HG02973 (cell line): ENCODE results near the gene ERBB4.
"Not testable (repeated sequence)": the region's sequence is repeated elsewhere in the genome, so short reads cannot be mapped to it uniquely, and the experiment has no call there.

Experiments
- ATAC-seq: cut with Tn5 transposase; IDR thresholded peaks from one replicate; pipeline ENCODE4 v1.9.1; 2021; ENCODE audit warnings: moderate library complexity; ENCODE audit not compliant: unreplicated experiment

The ERBB4 gene

GRCh38 chr2:211671977-211672376 lies 866.6 kb downstream of the ERBB4 start:
- no peak for ATAC-seq

DNA sequence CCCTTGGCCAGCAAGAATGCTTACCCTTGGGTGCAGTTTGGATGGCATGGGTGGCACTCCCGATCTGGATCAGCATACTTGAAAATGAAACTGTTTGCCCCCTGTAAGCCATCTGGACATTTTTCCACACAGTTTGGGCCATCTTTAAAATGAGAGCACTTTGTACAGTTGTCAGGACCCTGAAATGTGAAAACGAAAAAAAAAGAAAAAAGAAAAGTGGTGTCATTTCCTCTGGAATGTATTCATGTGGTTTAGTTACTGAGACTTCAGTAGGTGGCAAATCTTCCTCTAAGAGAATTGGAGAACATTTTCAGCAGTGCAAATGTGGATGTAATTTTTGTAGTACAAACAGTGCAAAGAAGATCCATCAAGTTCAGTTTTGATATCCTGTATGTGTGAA lies 873.3 kb downstream of the ERBB4 start:
- no peak for ATAC-seq

GRCh38 chr2:211664321-211664720 lies 874.3 kb downstream of the ERBB4 start:
- no peak for ATAC-seq

DNA sequence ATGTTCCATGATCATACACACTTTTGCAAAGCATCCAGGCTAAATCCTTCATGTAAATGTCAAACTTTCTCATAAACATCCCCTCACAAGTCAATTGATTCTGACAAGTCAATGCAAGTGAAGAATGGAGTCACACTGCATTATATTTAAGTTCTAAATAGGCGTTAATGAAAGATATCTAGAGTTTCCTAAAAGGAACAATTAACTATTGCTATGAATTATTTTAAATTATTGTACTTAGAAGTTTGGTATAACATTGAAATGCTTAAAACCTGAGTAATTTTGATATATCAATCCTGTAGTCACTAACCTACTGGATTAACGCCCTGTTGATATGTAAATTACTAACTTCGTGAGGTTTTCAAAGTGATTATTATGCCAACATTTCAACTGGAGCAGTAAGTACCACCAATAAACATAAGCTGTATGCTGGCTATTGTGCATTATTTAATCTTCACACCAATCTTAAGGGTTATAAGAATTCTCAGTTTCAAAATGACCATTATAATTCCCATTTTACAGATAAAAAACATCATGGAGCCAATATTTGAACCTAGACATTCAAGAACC lies 884.3 kb downstream of the ERBB4 start:
- no peak for ATAC-seq

DNA sequence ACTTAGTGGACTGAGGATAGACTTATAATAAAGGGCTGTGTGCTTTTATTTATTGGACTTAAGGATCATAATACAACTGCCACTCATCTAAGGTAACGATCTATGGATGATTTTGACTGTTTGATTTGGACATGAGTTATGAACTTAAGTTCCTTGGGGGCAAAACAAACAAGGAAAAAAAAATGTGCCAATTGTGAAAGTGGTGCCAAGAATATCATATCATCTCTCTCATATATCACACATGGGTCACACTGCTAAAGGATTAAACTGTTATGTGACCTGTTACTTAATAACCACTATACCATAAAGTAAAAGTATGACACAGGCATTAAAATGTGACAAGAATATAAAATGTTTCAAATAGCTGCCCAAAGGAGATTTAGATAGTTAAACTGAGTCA lies 886.3 kb downstream of the ERBB4 start:
- ATAC-seq: no peak

GRCh38 chr2:211649331-211649730 lies 889.3 kb downstream of the ERBB4 start:
- ATAC-seq: no peak

DNA sequence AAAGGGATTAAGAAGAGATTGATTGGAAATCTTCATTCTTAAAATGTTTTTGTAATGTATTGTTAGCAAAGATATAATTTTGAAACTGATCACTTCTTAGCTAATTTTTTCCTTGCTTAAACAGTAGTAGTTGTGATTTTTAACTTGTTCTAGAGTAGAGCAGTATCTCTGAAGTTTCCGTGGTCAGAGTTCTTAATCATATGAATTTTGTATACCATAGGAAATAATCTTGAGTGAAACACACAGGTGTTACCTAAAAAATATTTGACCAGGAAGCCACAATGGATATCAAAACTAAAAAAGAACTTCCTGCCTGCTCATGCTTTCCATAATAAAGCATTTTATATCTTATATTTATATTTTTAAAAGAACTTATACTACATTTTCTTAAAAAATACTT lies 907.1 kb downstream of the ERBB4 start:
- ATAC-seq: no peak

DNA sequence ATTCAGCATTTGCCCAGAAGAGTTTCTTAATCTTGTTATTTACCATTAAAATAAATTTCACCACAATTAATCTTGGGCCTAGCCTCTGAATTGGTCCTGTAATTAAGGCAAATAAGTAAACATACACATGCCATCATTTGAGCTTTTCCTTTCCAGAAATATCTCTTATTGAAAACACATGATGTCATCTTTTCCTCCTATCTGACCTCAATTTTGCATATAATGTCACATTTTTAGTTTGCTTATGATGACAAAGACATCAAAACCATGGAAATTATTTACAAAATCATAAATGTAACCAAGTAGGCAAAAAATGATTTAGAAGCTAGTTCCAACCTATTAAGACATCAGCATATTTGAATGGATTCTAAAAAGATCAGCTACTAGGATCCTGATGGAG lies 915.5 kb downstream of the ERBB4 start:
- no peak for ATAC-seq

DNA sequence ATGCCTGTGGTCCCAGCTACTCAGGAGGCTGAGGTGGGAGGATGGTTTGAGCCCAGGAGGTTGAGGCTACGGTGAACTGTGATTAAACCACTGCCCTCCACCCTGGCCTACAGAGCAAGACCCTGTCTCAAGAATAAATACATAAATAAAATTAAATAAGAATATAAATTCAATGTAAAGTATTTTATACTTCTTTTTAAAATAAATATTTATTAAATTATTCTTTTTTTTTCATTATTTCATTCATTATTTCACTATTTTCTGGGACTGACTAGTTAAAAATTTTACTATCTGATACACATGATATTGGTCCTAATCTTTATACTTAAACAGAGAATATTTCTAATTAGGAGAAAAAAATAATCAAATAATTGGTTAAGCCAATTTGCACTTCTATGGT lies 917.6 kb downstream of the ERBB4 start:
- ATAC-seq: no peak

GRCh38 chr2:211617803-211618202 lies 920.8 kb downstream of the ERBB4 start:
- no peak for ATAC-seq

- no peak for ATAC-seq
These were observed 927.0 kb downstream of the ERBB4 start for GRCh38 chr2:211611621-211612020.

- ATAC-seq: no peak
These were observed 927.5 kb downstream of the ERBB4 start for GRCh38 chr2:211611061-211611518.

GRCh38 chr2:211609127-211609526 lies 929.5 kb downstream of the ERBB4 start:
- no peak for ATAC-seq

GRCh38 chr2:211599146-211599545 lies 939.5 kb downstream of the ERBB4 start:
- ATAC-seq: no peak

DNA sequence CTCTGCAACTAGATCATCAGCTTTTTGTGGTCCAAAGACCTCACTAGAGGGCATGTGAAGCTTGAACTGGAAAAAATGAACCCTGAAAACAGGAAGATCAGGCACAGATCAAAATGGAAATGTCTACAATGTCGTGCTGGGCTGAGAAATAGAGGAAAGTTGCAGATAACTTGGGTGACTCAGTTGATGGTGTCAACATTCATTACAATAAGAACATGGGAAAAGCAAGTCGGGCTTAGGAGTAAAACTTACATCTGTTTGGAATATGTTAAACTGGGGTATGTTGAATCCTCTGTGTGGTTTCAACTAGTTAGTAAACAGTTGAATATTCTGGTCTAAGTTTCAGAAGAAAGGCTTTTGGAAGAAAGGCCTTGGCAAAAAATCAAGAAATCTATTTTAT lies 940.4 kb downstream of the ERBB4 start:
- no peak for ATAC-seq

DNA sequence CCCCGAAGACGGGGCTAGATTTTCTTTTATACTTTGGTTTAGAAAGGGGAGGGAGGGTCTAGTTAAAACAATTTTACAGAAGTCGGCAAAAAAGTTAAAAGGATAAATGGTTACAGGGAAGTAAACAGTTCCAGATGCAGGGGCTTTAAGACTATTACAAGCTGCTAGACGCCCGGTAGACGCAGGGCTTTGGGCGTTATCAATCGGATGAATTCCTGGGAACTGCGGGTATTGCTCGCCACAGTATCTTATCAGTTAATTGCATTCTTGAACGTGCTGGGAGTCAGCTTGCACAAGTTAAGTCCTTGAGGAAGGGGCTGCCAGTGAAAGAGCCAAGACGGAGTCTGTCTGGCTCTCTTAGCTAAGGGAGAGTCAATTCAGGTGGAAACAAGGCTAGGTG lies 946.6 kb downstream of the ERBB4 start:
- not testable (repeated sequence) for ATAC-seq

- no peak for ATAC-seq
These were observed 947.2 kb downstream of the ERBB4 start for GRCh38 chr2:211591426-211591825.

DNA sequence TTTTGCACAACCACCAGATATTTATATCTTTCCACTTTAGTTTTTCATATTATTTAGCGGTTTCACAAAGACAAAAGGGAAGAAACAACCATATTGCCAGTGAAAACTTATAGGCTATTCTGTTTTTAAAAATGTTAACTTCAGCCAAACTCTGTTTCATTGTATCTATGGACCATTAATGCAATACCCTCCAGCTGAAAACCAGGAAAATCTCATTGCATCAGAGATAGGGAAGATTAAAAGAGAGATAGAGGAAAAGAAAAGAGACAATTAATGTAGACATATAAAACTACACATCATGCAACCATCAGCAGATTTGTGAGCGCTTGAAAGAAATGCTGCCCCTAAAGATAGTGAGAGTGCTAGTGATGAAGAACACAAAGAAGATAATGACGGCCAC lies 970.2 kb downstream of the ERBB4 start:
- ATAC-seq: no peak

DNA sequence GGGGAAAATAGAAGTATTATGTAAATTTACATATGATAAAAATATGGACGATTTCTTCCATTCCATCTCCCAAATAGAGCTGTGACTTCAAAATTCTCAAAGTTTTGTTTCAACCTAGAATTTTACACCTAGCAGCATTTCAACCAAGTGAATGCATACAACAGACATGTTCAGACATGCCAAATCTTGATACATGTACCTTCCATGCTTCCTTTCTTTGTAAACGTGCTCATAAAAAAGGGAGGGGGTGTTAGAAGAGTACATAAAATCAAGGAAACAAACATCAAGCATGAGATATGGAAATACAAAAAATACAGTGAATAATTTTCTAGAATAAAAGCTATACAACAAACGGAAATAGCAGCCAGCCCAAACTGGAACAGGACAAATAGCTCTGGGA lies 974.2 kb downstream of the ERBB4 start:
- no peak for ATAC-seq

GRCh38 chr2:211545582-211545981 lies 993.0 kb downstream of the ERBB4 start:
- no peak for ATAC-seq

DNA sequence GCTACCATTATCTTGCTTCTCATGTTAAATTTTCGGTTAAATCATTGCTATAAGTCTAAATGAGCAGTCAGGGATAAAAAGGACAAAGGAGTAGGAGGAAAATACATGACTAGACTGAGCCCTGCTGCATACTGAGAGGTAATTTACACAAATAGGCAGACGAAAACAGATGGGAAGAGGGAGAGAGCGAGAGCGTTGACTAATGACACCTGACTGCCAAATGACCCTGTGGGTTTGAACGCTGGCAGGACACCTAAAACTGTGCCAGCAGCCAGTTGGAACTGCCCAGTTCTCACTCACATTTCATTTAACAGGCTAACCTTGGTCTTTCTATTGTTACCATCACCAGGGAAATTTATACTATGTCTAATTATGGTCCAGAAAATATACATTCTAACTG lies 1004.0 kb downstream of the ERBB4 start:
- ATAC-seq: no peak

- not testable (repeated sequence) for ATAC-seq
These were observed 1014.4 kb downstream of the ERBB4 start for GRCh38 chr2:211524248-211524647.

DNA sequence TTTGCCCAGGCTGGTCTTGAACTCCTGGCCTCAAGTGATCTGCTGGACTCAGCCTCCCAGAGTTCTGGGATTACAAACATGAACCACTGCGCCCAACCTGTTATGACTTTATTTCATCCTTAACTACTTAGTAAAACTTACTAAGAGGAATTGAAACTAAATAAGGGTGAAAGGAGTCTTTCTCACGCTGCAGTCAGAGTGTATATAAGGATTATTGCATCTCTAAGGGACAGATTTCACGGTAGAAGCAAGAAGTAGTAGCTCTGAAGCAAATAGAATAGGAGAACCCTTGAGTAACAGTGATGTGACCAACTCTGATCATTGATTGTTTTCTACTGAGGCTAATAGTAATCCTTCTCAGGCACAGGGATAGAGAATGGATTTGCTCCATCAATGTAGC lies 1022.1 kb downstream of the ERBB4 start:
- ATAC-seq: no peak
